NAMALWA (cell line): Measurements from ENCODE around the gene EFNA4.
A peak's percentile ranks its signal among the peaks of the same experiment; 100 is the strongest.

Experiments used
- DNase-seq: peaks from one replicate; pipeline ENCODE4 v3.0.0-alpha.2; 2015; ENCODE audit warnings: low spot score

EFNA4 gene

GRCh38 chr1:155033524-155033923, 30.0 kb upstream of the EFNA4 start, which contains the start of the genes DCST1 and DCST2:
Gene DCST1, plus strand, starts transcription at chr1:155033824. Its CDS starts 213 bp downstream, at chr1:155034037.
Gene DCST2, minus strand, starts transcription at chr1:155033781. Its CDS starts 80 bp downstream, at chr1:155033701.
- DNase-seq, result no peak

- DNase-seq, result no peak
Measured at GRCh38 chr1:155034318-155035208, 29.0 kb upstream of the EFNA4 start.

GRCh38 chr1:155035936-155036335, 27.6 kb upstream of the EFNA4 start:
- DNase-seq, result no peak

- DNase-seq, result no peak
Measured at GRCh38 chr1:155037043-155037442, 26.5 kb upstream of the EFNA4 start.

GRCh38 chr1:155037851-155038441, 25.6 kb upstream of the EFNA4 start:
- no peak for DNase-seq

GRCh38 chr1:155038602-155039307, 24.8 kb upstream of the EFNA4 start:
- DNase-seq, result no peak

- DNase-seq, result no peak
Measured at GRCh38 chr1:155039308-155039669, 24.3 kb upstream of the EFNA4 start.

- no peak for DNase-seq
Measured at GRCh38 chr1:155040358-155041093, 23.0 kb upstream of the EFNA4 start.

GRCh38 chr1:155042789-155043188, 20.8 kb upstream of the EFNA4 start:
- no peak for DNase-seq

GRCh38 chr1:155043301-155043702, 20.2 kb upstream of the EFNA4 start:
- no peak for DNase-seq

- no peak for DNase-seq
Measured at GRCh38 chr1:155043793-155044192, 19.7 kb upstream of the EFNA4 start.

GRCh38 chr1:155044365-155044764, 19.2 kb upstream of the EFNA4 start:
- DNase-seq, result no peak

- DNase-seq, result peak; percentile 89
Measured at GRCh38 chr1:155044812-155045657, 18.5 kb upstream of the EFNA4 start.

GRCh38 chr1:155048449-155049334, 14.8 kb upstream of the EFNA4 start:
- DNase-seq, result no peak

- DNase-seq, result no peak
Measured at GRCh38 chr1:155049651-155050559, 13.6 kb upstream of the EFNA4 start.

GRCh38 chr1:155050560-155051341, 12.8 kb upstream of the EFNA4 start, which contains the start of gene ADAM15:
Gene ADAM15, plus strand, starts transcription at chr1:155051316. Its CDS starts 71 bp downstream, at chr1:155051387.
- DNase-seq, result peak; percentile 87

GRCh38 chr1:155051342-155051776, 12.2 kb upstream of the EFNA4 start:
- DNase-seq, result no peak
